ENCODE data around the gene PTPRB.

DNA sequence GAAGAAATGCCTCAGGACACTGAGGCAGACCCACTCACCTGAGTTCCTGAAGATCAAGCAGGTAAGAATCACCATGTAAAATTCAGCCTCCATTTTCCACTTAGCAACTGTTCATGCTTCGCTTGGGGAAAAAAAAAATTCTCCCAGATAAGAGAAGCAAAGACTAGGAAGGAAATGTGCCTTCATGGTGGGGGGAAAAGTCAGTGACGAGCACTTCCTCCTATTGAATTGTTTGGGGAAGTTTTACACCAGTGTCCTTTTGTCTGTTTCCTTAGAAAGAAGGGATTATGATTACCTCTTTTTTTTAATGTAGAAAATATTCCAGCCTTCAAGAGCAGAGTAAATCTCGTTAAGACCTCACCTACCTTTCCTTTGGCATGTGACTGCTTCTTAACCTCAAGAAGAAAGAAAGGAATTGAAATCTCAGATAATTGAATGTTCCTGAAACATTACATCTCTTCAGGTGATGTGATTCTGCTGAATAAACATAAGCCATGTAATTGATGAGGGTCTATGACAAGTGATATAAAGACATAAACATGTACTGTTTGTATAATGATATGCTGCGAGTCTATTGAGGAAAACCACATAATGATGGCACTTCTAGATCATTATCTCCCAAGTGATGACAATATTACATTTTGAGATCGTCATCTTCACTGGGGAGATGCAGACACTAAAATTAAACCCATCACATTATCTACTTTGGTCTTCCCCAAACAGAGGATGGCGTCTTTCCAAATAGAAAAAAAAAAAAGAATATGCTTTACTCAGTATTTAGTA lies at the start of gene PTPRB:
- TF ChIP-seq LEF1 (IDR thresholded peaks at IDR 0.05; ENCODE audit: borderline replicate concordance) (no peak), HDGF (IDR thresholded peaks at IDR 0.05; ENCODE audit: borderline replicate concordance) (no peak), ELF4 (IDR thresholded peaks at IDR 0.05) (no peak), SUZ12 (IDR thresholded peaks at IDR 0.05) (no peak), TARDBP (IDR thresholded peaks at IDR 0.05) (no peak)

All from HEK293T (cell line).